Endometrial microvascular endothelial cells (primary cell): ENCODE measurements around the gene ORM1. TPM values are rescaled to one million over a fixed set of nuclear protein-coding genes. Genes with fewer than 3 reads are reported as not detected.

Experiments
- in situ Hi-C: cut with HindIII; loops from 2 replicates; pipeline ENCODE4 v1.10.0; 2017; ENCODE audit warnings: low sequenced_read_pairs, low pct_unique_long_range_greater_than_20kb; ENCODE audit errors: inconsistent ontology term
- total RNA-seq: library from RNA; depleted of rRNA; stranded (reverse); fragments of >200 nt; gene quantifications from one replicate; pipeline ENCODE4 v1.2.3, GENCODE V29; 2015; ENCODE audit errors: inconsistent ontology term

The ORM1 gene
- total RNA-seq, 1 donor from 2014 or later = not detected

- in situ Hi-C loops = no loop called here
Measured at GRCh38 chr9:114286146-114286679, 36.7 kb upstream of the ORM1 start.

DNA sequence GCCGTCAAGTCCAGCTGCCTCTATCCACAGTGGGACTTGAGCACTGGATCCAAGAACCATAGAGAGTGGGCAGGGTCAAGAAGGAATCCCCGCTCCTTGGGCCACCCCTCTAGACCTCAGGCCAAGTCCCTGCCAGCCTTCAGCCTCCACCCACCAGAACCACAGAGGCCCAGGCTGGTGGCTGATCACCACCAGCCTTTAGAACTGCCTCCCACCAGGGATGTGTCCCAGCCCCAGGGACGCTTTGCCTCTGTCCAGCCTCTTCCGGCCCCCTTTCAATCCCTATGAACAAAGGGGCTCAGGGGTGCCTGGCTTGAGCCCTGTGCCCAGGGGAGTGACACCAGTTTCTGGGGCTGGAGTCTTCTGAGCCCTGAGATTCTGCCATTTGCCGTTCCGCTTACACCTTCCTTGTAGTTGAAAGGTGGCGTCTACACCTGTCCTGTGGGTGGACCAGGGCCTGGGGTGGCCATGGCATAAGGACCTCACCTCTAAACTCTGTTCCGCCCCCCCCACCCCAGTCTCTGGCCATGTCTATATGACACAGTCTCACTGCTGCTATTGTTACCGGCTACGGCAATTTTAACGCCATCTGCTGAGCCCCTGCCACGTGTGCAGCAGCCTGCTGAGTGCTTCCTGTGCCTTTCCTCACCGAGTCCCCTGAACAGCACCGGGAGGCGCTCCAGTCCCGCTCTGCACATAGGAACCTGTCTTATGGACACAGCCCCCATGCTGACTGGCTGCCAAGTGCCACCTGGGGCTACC is 35.7 kb upstream of the ORM1 start:
- in situ Hi-C loops = no loop called here

DNA sequence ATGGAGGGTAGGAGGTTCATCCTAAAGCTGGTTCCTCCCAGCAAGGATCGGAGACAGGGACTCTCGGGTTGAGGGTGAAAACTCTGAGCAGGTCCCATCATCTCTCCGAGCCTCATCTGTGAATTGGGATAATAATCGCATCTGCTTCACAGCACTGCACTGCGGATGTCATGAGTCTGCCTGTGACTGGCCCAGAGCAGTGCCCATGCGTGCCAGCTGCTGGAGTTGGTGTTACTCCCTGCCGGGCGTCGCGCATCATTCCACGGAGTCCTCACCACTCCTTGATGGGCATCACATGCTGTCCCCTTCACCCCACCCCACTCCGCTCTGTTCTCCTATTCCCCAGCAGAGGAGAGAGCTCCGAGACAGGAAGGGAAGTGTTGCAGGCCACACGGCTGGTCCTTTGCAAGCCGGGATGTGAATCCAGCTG is 35.1 kb upstream of the ORM1 start:
- in situ Hi-C loops = no loop called here

GRCh38 chr9:114288193-114289091 is 34.5 kb upstream of the ORM1 start:
- in situ Hi-C loops = no loop called here

GRCh38 chr9:114289106-114289505 is 33.8 kb upstream of the ORM1 start:
- in situ Hi-C loops = no loop called here

GRCh38 chr9:114289571-114290481 is 33.1 kb upstream of the ORM1 start:
- in situ Hi-C loops = no loop called here

DNA sequence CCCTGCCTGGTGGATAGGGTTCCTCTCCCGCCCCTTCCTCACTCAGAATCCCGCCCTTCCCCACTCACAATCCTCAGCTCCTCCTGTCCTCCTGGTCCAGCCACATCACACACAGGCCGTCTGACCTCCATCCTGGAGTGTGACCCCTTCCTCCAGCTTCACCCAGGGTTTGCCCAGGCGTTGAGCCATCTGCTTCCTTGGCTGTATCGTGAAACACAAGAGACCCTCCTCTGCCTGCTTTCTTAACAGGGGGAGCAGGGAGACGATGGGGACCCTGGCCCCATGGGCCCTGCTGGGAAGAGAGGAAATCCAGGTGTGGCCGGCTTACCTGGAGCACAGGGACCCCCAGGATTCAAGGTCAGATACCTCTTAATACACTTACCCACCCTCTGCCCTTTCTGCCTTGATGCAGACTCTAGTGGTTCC is 32.3 kb upstream of the ORM1 start:
- in situ Hi-C loops = no loop called here

DNA sequence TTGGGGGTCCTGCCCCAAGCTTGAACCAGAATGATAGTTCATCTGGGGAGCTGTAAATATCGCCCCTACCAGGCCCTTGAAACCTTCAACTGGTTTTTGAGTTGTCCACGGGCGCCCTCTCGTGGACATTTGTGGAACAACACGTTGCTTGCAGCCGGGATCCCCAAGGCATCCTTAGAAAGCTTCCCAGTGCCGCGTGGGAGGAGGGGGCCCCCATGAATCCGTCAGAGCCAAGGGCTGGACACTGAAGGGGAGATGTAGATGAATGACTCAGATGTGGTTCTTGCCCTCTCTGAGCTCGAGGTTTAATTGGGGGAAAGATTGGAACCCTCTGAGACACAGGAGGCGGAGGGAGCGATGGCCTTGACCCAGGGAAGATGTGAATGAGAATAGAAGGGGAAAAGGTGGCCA is 31.8 kb upstream of the ORM1 start:
- in situ Hi-C loops = no loop called here

DNA sequence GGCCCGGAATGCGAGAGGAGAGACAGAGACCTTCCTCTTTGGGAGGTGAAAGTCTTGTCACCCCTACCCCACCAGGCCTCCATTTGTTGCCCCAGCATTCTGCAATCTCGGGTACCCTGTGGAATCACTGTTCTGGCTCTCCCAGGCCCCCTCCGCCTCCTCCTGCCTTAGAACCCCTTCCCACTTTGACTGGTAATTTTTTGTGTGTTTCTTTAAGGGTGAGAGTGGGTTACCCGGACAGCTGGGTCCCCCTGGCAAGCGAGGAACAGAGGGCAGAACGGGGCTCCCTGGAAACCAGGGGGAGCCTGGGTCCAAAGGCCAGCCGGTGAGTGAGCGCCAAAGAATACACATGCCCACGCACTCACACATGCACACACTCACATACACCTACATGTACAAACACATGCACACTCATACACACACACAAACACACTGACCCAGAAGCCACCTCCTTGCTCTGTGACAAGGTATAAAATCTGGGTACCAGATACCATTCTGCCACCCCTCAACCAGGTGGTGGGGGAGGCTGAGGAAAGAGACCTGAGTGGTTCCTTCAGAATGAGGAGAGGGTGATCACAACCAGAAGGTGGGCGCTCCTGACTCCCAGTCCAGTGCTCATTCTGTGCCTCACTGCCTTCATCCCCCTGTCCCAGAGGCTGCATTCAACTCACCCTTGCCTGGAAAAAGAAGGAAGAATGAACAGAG is 30.9 kb upstream of the ORM1 start:
- in situ Hi-C loops = no loop called here

DNA sequence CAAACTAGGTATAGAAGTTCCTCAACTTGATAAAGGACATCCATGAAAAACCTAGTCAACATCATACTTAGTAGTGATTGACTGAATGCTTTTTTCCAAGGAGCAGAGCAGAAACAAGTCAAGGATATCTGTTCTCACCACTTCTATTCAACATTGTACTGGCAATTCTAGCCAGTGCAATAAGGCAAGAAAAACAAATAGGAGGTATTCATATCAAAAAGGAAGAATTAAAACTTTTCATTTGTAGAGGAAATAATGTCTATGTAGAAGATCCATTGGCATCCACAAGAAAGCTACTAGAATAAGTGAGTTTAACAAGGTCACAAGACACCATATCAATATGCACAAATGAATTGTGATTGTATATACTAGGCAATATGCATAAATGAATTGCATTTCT is 28.2 kb upstream of the ORM1 start:
- in situ Hi-C loops = no loop called here

GRCh38 chr9:114296338-114296737 is 26.6 kb upstream of the ORM1 start:
- in situ Hi-C loops = no loop called here

DNA sequence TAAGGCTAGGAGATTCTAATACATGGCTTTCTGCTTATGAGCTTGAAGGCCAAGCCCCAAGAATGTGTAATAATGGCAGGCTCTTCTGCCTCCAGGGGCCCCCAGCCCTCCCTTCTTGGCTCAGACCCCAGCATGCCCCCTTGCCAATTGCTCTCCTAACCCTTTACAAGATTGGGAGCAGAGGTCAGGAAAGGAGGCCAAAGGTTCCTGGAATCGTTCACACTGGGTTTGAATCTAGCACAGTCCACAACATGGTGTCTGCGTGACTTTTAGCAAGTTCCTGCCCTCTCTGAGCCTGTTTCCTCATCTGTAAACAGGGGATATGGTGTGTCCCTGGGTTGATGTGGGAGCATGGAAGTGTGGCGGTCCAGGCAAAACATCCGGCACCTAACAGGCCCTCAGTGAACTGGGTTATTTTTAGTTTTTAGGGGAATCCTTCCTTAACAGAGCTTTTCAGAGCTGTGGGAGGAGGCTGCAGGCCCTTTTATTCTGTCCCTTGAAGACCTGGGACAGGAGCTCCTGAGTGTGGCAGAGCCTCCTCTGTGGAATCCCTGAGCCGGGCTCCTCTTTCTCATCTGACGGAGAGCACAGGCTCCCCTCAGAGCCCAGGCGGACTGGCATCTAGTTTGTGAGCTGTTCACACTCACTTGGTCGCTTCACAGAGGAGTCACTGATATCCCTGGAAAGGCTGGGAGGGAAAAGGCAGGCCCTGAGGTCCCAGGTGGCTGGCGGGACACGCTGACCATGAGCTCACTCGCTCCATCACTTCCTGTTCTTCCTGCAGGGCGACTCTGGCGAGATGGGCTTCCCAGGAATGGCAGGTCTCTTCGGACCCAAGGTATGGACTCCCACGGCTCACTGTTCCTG is 23.4 kb upstream of the ORM1 start:
- in situ Hi-C loops = no loop called here

- in situ Hi-C loops = no loop called here
Measured at GRCh38 chr9:114300153-114300845, 22.6 kb upstream of the ORM1 start.

GRCh38 chr9:114300846-114301797 is 21.8 kb upstream of the ORM1 start:
- in situ Hi-C loops = no loop called here

DNA sequence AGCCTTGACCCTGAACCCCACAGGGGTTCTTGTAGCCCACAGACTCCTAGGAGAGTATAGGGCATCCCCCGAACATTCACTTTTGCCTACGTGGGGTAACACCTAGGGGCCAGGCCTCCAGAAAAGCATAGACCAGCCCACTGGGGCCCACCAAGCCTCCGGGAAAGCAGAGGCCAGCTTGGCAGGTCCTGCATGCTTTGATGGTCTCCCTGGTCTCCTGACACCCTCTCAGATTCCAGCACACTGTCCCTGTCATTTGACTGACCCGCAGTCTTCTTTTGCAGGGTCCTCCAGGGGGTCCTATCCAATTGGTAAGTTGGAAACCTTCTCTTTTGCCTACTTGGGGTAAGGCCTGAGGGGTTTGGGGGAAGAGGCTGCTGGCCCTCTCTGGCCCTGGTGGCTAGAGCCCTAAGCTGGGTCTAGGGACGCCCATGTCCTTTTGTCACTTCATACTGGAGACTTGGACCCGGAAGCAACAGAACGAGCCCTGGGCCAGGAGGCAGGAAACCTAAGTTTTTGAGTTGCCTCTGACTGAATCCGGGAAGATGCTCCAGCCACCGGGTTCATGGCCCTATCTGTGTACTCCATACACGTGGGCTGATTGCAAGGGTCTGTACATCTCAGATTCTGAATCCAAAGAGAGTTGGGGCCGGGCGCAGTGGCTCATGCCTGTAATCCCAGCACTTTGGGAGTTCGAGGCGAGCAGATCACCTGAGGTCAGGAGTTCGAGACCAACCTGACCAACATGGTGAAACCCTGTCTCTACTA is 20.9 kb upstream of the ORM1 start:
- in situ Hi-C loops = no loop called here
